Neural crest cell (in vitro differentiated cells): ENCODE data around the gene RASD1. TPM values are rescaled to one million over a fixed set of nuclear protein-coding genes. Genes with fewer than 3 reads are reported as not detected.
A peak's percentile ranks its signal among the peaks of the same experiment; 100 is the strongest.

Experiments
- DNase-seq: peaks from one replicate; pipeline ENCODE4 v3.0.0; 2021; ENCODE audit warnings: low read depth, mixed read lengths, low spot score
- H3K27ac Mint-ChIP-seq: one replicate; pipeline ENCODE4 v1.8.0; 2021; ENCODE audit warnings: mild to moderate bottlenecking, mixed read lengths; ENCODE audit not compliant: unreplicated experiment
- H3K27me3 Mint-ChIP-seq: 2 replicates; pipeline ENCODE4 v1.8.0; 2021; ENCODE audit warnings: low read depth, mild to moderate bottlenecking, mixed read lengths
- H3K36me3 Mint-ChIP-seq: 2 replicates; pipeline ENCODE4 v1.8.0; 2021; ENCODE audit warnings: low read depth, mild to moderate bottlenecking, mixed read lengths
- H3K4me1 Mint-ChIP-seq: 2 replicates; pipeline ENCODE4 v1.8.0; 2021; ENCODE audit warnings: mixed read lengths
- H3K4me3 Mint-ChIP-seq: one replicate; pipeline ENCODE4 v1.8.0; 2021; ENCODE audit warnings: mild to moderate bottlenecking, mixed read lengths
- H3K9me3 Mint-ChIP-seq: 2 replicates; pipeline ENCODE4 v1.8.0; 2021; ENCODE audit warnings: mixed read lengths
- CTCF ChIP-seq: fragments of 200-600 bp; sonication (generic); conservative IDR thresholded peaks from 2 replicates; pipeline ENCODE4 v1.5.0; 2021; ENCODE audit warnings: antibody characterized with exemption, mild to moderate bottlenecking
- total RNA-seq: library from RNA; stranded (reverse); gene quantifications from 2 replicates; pipeline ENCODE4 v1.2.1, GENCODE V29; 2021

The RASD1 gene
- total RNA-seq, 1 donor from 2014 or later, result 8.0 TPM

- Mint-ChIP-seq H3K4me3 (no peak overlapping the region), H3K27ac (peak overlapping the region; percentile 35), H3K27me3 (no peaks in the 10 kb centered on the region), H3K36me3 (no peaks in the 10 kb centered on the region), H3K9me3 (no peaks in the 10 kb centered on the region), H3K4me1 (peaks cover 16% of the 10 kb centered on the region)
- no peak for DNase-seq
- TF ChIP-seq CTCF, result no peak
These were observed 14.5 kb upstream of the RASD1 start for GRCh38 chr17:17510456-17511292.

DNA sequence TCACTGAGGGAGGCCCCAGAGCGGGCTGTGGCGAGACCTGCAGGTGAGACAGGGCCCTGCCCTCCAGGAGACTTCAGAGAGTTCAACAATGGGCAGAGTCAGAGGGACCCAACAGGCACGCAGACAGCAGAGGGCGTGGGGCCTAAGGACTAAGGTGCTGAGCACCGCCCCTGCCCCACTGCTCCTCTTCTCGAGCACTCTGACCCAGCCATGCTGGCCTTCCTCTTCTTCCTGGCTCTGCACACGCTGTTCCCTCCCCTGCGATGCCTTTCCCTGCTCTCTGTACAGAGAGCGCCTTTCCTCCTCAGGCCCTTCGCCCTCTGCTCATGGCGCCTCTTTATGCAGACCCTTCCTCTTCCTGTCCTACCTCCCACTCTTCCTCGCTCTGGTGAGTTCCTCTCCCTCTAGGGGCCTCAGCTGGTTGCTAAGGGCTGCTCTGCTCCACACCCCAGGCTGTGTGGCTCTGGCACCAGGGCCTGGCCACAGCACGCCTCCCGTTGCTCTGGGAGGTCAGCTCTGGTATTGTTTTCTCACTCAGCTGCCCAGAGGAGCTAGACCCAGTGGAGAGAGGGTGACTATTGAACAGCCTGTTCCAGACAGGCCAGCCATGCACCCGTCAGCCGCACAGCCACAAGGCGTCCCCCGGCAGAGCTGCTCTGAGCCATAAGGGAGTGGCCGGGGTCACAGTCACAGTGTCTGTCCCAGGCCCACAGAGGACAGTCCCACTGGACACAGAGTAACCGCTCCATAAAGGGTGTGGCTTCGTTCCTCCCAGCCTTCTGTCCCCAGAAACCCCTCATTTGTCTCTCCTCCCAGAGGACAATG is 13.6 kb upstream of the RASD1 start:
- H3K27me3 Mint-ChIP-seq, result no peaks in the 10 kb centered on the region
- H3K27ac Mint-ChIP-seq, result peak overlapping the region; percentile 89
- no peak for DNase-seq
- H3K4me3 Mint-ChIP-seq, result no peak overlapping the region
- TF ChIP-seq CTCF, result no peak
- no peaks in the 10 kb centered on the region for H3K9me3 Mint-ChIP-seq
- no peaks in the 10 kb centered on the region for H3K36me3 Mint-ChIP-seq
- H3K4me1 Mint-ChIP-seq, result peaks cover 8% of the 10 kb centered on the region

DNA sequence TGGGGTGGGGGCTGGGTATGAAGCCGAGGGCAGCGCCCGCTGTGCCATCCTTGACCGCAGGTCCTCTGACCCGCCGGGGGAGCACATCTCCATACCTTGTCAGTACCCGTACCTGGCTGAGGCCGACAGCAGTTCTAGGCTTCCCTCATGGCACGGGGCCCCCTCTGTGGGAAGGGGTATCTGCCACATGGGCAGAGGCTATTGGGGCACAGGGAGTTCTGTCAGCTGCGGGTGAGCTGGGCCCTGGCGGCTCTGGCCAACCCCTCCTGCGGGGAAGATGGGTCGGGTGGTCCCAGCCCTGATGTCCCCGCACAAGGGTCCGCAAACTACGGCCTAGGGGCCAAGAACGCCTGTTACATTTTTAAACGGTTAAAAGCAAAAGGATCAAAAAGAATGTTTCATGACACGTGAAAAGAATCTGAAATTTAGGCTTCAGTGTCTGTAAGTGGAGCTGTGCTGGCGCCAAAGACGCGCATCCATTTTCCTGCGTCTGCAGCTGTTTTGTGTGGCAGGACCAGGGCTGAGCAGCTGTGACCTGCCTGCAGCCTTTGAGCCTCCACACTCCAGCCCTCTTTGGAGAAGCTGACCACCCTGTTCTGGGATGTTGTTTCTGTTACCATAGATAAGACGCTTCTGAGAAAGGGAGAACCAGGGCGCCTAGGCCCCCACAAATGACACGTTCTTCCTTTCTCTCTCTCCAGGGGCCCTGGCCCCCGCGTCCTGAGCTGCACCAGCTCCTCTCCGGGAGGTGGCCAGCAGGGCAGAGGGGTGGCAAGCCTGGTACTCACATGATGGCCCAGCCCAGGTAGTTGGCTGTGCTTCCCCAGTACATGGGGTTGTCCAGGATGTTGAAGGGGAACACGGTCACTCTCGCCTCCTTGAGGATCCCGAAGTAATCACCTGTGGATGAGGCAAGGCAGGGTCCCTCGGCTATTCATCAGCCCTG is 12.7 kb upstream of the RASD1 start:
- H3K27me3 Mint-ChIP-seq, result no peaks in the 10 kb centered on the region
- peaks cover 3% of the 10 kb centered on the region for H3K4me1 Mint-ChIP-seq
- TF ChIP-seq CTCF, result no peak
- H3K4me3 Mint-ChIP-seq, result no peak overlapping the region
- H3K36me3 Mint-ChIP-seq, result no peaks in the 10 kb centered on the region
- no peak for DNase-seq
- H3K9me3 Mint-ChIP-seq, result no peaks in the 10 kb centered on the region
- H3K27ac Mint-ChIP-seq, result no peak overlapping the region

- H3K4me1 Mint-ChIP-seq, result peaks cover 4% of the 10 kb centered on the region
- no peak overlapping the region for H3K4me3 Mint-ChIP-seq
- DNase-seq, result no peak
- TF ChIP-seq CTCF, result no peak
- no peaks in the 10 kb centered on the region for H3K9me3 Mint-ChIP-seq
- no peaks in the 10 kb centered on the region for H3K27me3 Mint-ChIP-seq
- H3K36me3 Mint-ChIP-seq, result no peaks in the 10 kb centered on the region
- H3K27ac Mint-ChIP-seq, result no peak overlapping the region
These were observed 11.9 kb upstream of the RASD1 start for GRCh38 chr17:17508019-17508535.
